DMS 273 (cell line): Measurements from ENCODE around the gene RPL31.

ENCODE experiments used
- DNase-seq: peaks from one replicate; lab custom pipeline; 2025; ENCODE audit not compliant: unreplicated experiment; lab: John Stamatoyannopoulos, UW

RPL31 gene

DNA sequence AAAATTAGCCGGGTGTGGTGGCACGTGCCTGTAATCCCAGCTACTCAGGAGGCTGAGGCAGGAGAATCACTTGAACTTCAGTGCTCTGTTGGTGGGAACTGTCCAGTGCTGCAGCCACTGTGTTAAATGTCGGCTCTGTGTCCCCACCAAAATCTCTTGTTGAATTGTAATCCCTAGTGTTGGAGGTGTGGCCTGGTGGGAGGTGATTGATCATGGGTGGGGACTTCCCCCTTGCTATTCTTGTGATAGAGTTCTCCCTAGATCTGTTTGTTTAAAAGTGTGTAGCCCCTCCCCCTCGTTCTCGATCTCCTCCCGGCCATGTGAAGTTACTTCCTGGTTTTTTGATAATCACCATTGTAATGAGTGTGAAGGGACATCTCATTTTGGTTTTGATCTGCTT lies 9.8 kb upstream of the RPL31 start:
- DNase-seq = no peak

DNA sequence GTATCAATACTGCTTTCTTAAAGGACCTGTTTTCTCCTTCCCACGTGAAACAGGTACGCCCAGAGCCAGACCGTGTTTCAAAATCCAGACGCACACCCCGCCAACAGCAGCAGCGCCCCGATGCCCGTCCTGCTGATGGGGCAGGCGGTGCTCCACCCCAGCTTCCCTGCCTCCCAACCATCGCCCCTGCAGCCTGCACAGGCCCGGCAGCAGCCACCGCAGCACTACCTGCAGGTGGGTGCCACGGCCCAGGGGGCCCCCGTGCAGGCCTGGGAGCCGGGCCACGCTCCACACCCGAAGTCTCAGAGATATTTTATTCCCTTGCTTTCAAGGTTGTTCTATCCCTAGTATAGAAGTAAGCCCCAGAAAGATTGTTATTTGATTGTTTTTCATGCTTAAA lies 8.8 kb upstream of the RPL31 start:
- DNase-seq = no peak

GRCh38 chr2:100995309-100996075 lies 6.6 kb upstream of the RPL31 start:
- DNase-seq = no peak

- no peak for DNase-seq
Observed at GRCh38 chr2:100997509-100998234, 4.4 kb upstream of the RPL31 start.

GRCh38 chr2:100998235-100998573 lies 3.9 kb upstream of the RPL31 start:
- DNase-seq = no peak

GRCh38 chr2:100999995-101000394 lies 2.1 kb upstream of the RPL31 start:
- no peak for DNase-seq

DNA sequence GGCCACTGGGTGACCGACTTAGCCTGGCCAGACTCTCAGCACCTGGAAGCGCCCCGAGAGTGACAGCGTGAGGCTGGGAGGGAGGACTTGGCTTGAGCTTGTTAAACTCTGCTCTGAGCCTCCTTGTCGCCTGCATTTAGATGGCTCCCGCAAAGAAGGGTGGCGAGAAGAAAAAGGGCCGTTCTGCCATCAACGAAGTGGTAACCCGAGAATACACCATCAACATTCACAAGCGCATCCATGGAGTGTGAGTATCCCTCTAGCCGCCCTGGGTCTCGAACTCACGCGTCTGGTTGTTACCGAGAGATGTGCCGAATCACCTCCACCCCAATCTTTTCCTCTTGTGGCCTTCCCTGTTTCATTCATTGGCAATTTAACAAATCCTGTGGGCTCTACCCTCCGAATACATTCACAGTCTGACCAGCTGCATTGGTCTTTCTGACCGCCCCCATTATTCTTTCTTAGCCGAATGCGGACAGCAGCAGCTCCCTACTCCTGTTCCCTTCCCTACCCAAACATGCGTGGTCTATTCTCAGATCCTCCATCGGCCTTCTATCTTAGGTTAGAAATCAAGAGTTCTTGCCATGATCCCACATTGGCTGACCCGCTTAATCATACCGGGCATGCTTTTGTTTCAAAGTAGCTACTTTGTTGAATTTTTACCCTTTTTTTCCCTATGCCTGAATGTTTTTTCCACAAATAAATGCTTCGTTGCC lies 631 bp downstream of the RPL31 start:
- peak; percentile 63 for DNase-seq

- peak; percentile 38 for DNase-seq
Observed at GRCh38 chr2:101003278-101003775, 1.2 kb downstream of the RPL31 start.

DNA sequence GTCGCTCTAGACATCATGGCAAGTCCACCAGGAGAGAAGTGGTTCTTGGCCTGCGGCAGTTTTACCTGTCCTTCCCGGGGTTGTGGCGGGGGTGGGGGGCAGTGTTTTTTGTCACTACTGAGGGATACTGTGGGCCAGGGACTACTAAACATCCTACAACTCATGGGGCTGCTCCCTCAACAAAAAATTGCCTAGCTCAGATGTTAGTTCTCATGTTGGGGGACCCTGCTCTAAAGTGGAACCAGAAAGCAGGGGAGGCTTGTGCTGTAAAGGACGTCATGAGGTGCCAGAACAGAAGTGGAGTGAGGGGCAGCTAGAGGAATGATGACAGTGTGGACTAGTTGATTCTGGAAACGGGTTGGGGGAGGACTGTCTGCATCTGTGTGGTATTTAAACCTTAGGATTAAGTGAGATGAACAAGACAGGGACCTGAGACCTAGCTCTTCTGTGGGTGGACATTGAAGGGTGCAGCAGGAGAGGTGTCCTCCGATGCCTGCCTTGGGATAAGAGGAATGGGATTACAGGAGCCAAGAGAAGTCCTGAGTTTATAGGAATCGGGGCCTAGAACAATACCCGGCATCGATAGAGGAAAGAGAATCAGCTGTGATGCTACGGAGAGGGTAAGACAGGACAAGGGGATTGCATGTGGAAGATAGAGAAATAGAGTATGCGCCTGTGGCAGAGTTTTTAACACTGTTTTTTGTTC lies 2.7 kb downstream of the RPL31 start:
- no peak for DNase-seq

DNA sequence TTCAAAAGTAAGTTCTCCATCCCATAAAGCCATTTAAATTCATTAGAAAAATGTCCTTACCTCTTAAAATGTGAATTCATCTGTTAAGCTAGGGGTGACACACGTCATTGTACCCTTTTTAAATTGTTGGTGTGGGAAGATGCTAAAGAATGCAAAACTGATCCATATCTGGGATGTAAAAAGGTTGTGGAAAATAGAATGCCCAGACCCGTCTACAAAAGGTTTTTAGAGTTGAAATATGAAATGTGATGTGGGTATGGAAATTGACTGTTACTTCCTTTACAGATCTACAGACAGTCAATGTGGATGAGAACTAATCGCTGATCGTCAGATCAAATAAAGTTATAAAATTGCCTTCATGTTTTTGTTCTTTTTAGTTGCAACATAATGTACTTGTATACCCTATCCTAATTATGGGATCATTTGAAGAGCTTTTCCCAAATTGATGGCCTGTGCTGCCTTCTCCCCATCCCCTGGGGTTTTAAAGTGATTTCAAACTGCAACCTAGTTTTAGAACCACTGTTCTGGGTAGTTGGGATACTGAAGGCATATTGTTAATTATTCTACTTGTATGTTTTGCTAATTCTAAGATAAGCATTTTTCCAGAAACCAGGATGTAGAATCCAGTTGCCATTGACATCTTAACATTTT lies 4.1 kb downstream of the RPL31 start:
- DNase-seq = no peak

- peak; percentile 65 for DNase-seq
Observed at GRCh38 chr2:101007415-101008345, 5.6 kb downstream of the RPL31 start.

- DNase-seq = no peak
Observed at GRCh38 chr2:101011152-101011551, 9.1 kb downstream of the RPL31 start.

DNA sequence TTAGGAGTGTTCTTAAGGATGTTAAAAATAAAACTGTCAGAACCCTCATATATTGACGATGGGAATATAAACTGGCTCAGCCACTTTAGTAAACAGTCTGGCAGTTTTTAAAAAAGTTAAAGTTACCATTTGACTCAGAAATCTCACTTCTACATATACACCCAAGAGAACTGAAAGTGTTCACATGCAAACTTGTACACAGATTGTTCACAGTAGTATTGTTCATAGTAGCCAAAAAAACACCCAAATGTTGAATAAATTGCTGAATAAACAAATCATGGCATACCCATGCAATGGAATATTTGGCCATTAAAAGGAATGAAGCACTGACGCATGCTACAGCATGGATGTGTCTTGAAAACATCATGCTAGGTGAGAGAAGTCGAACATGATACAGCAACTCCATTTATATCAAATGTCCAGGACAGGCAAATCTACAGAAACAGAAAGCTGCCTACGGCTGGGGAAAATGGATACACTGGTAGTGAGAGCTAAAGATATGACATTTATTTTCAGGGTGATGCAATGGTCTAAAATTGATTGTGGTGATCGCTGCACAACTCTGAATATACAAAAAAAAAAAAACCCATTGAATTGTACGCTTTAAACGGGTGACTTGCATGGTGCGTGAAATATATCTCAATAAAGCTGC lies 10.1 kb downstream of the RPL31 start:
- no peak for DNase-seq

DNA sequence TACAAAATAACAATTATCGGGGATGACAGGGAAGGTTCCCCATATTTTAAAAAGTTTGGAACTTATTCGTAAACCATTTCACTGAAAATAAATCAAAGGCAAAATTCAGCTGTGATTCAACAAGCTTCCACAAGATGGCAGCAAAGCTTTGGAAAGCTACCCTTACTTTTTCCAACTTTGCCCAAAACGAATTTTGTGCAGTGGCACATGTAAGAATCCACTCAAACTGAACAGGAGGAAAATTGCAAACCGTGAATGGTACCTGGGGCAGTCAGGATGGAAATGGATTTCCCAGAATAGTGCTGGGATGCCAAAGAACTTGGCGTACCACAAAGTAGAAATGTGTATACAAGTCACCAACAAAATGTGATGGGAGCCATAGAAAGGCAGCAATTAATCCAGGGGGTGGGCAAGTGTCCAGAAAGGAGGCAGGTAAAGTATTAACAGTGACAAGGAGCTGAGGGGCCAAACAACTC lies 10.7 kb downstream of the RPL31 start:
- DNase-seq = peak; percentile 72

DNA sequence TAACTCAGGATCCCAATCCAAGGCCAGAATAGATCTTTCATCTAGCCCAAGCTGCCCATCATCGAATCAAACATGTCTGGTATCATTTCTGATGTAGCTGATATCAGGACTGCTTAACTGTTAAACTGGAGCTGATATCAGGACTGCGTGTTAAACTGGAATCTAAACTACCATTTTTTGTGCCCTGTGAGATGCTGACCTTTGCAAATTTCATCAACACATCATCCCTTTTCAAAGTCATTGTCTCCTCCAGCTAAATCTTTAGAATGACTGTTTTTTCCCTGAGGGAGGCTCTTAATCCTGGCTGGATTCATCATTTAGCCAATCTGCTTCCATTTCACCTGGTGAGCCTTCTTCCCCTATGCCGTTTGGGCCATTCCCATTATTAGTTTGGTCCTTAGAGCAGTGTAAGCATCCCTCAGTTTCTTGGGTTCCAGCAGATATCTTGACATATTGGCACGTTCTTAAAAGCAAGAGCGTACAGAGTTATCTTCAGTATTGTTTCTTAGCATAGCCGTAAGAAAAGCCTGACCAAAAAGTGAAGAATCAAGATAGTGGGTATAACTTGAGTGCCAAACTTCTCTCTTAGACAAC lies 12.3 kb downstream of the RPL31 start:
- DNase-seq = no peak

- no peak for DNase-seq
Observed at GRCh38 chr2:101017371-101017770, 15.3 kb downstream of the RPL31 start.

DNA sequence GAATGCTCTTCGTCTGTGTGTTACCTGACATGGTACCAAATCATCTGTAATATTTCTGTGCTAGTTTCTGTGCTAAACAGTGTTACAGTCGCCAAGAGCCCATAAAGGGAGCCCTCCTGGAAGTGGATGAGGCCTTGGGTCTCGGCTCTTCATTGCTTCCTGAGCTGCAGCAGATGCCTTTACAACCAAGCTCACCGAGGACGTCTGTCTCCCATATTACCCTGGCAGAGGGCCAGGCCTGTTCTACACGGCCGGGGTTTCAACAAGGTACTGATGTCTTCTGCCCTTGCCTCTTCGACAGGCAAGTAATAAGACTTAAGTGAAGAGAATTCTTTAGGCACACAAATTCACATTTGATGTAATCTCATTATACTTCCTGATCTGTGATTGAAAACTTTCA lies 16.8 kb downstream of the RPL31 start:
- DNase-seq = peak; percentile 65

DNA sequence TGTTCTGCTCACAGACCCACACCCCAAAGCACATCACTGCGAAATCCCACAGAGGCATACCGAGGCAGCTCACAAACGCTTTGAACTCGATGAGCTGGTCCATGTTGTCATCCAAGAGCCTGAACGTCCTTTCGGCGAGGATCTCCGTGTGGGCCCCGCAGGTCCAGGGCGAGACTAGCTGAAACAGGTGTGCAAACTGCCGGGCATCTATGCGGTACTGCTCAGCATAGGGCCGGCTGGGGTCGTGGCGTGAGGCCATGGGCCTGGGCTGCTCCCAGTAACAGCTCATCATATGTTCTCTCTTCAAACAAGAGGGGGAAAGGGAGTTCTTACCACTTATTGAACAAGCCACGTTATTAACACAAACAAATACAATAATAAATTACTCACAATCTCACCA lies 20.1 kb downstream of the RPL31 start:
- no peak for DNase-seq
